GM18520 (cell line): ENCODE measurements around the gene TTC22.
"Not testable (repeated sequence)": the region's sequence is repeated elsewhere in the genome, so short reads cannot be mapped to it uniquely, and the experiment has no call there.

ENCODE experiments used
- ATAC-seq: cut with Tn5 transposase; IDR thresholded peaks from one replicate; pipeline ENCODE4 v1.9.1; 2021; ENCODE audit not compliant: unreplicated experiment

The TTC22 gene

DNA sequence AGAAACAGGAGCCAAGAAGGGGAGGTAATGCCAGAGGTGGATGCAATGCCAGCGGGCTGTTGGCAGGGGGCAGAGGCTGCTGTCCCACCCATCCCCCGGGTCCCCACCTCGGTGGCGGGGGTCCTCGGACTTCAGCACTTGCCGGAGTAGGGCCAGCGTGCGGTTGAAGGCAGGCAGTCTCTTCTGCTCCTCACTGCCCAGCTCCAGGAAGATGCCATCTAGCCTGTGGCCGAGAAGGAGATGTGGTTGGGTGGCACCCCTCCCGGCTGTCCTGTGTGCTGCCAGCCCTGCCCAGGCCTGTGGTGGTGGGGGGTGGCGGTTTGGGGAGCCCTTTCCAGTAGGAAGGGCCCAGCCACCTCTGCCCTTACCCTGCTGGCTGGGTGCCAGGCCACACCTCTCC, 13.5 kb downstream of the TTC22 start:
- ATAC-seq = no peak

DNA sequence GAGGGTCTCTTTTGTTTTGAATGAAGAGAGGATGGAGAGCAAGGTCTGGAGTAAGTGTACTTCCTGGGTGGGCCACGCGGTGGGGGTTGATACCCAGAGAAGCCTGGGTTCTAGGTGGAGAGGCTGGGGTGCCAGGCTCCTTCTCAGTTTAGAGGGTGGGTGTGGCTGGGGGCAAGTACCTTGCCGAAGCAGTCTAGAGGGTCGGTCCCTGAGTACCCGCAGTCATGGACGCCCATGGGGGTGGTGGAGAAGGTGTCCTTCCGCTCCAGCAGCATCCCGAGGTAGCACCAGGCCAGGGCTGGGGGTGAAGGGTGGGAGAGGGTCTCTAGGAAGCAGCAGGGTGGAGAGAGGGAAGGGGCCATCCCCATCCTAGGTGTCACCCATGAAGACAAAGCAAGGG, 14.3 kb downstream of the TTC22 start:
- ATAC-seq = no peak

DNA sequence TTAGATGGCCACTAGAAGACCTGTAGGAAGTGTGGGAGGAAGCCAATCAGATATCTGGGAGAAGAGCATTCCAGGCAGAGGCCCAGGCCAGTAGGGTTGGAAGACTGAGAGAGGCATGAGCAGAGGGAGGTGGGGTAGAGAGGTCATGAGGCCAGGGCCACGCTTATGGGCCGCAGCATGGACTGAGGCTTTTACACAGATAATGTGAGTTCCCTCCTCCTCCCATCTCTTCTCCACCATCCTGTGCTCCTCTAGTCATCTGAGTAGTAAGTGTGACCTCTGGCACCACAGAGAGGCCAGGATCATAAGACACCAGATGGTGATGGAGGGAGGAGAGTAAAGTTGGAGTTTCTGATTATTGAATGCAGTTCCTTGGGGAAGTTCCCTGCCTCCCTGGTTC, 17.1 kb downstream of the TTC22 start:
- ATAC-seq = no peak

DNA sequence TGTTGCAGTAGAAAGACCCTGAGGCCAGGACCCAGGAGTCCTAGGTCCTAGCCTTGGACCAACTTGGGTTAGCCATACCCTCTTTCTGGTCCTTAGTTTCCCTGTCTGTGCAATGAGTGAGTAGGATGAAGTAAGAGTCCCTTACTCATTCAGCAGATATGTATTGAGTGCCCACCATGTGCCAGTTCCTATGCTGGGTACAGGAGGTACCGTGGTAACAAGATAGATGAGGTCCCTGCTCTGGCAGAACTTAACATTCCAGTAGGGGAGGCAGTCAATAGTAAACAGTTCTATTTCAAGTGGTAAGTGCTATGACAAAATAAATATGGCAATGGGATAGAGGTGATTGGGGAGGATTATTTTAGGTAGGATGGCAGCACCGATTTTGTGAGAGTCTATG, 18.5 kb downstream of the TTC22 start:
- no peak for ATAC-seq

DNA sequence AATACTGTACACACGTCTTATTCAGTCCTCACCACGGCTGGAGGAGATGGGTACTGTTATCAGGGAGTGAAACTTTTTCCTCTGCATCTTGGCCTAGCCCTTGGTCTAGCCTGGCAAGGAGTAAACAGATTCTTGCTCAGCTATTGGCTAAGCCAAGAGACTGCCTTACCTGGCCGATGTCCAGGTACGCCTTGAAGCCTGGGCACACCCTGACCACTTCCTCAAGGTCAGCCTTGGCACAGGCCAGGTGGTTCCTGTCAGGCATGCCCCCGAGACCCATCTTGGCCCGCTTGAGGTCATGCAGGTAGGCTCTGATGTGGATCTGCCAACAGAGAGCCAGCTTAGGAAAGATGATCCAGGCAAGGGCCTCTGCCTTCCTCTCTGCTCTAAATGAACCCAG, 19.0 kb downstream of the TTC22 start:
- no peak for ATAC-seq

DNA sequence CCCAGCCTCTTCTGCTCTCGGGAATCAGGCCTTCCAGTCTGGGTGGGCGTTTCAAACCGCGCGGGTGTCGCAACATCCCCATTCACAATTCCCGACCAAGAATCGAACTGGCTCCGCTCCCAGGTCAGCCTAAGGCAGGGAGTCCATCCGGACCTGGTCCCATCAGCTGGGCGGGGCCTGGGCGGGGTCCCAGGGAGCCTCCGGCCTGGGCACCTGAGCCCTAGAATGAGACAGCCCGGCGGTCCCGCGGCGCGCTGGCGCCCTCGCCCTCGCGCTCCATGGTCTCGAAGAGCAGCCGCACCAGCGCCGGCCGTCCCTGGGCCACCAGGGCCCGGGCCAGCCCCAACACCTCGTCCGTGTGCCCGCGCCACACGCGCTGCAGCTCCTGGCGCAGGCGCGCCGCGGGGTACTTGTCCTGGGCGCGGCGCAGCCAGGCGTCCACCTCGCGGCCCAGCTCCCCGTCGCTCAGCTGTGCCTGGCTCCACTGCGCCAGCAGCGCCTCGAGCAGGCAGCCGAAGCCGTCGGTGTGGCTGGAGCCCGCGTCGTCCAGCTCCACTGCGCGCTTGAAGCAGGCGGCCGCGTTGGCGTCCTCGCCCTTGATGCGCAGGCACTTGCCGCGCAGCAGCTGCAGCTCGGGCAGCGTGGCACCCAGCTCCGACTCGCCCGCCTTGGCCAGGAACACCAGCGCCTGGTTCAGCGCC, 19.9 kb downstream of the TTC22 start:
- no peak for ATAC-seq

DNA sequence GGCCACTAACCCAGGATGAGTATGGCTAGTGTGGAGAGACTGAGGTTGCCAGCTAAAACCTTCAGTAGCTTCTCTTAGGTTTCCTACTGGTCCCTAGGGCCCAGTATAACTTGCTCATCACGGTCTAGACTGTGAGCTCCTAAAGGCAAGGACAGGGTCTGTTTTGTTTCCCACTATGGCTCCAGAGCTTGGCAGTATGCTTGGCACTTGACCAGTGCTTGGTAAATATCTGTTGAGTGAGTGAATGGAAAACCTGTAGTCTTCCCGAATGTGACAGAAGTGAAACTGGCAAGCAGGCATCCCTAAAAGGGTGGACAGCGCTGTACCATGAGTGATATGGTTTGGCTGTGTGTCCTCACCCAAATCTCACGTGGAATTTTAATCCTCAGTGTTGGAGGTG, 23.7 kb downstream of the TTC22 start:
- ATAC-seq = no peak

DNA sequence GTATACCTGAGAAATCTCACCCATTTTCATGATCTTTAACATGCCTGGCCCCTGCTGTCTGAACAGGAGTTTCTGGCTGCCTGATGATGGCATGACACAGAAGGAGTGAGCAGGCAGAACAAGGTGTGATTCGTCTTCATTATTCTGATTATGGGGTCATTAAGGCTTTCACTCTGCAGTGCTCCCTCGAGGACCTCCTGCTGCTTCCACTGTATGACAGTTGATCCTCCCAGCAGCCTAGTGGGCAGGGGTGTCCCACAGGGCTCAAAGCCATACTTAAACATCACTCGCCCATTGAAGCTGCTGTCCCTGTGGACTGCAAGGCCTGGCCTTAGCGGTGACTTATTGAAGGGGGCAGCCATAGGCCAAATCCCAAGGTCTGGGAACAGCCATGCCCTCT, 24.1 kb downstream of the TTC22 start:
- ATAC-seq = no peak

DNA sequence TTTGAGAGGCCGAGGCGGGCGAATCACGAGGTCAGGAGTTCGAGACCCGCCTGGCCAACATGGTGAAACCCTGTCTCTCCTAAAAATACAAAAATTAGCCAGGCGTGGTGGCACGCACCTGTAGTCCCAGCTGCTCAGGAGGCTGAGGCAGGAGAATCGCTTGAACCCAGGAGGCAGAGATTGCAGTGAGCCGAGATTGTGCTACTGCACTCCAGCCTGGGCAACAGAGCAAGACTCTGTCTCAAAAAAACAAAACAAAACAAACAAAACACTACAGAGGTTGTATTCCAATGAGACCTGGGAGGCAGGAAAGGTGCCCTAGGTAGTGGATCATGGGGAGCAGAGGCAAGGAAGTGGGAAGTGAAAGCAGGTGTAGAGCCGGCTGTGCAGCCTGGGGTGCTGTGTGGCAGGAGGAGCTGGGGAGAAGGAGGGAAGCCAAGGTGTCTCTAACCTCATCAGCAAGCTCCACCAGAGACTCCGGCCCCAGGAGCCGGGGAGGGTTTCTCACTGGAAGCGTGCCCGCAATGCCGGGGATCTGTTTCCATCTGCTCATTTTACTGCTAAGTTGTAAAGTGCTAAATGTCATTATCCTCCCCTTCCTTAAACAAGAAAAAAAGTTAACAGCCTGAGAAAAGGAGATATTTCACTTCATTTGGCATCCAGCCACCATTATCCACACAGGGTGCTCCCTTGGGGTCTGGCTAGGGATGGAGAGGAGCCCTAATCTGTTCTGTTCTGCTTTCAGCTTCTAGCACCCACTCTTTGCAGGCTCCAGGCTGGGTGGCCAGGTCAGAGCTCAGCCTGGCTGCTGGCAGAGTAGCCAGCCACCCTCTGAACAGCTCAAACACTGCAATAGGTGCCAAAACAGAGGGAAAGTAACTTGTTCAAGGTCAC, 25.0 kb downstream of the TTC22 start:
- ATAC-seq = not testable (repeated sequence)

DNA sequence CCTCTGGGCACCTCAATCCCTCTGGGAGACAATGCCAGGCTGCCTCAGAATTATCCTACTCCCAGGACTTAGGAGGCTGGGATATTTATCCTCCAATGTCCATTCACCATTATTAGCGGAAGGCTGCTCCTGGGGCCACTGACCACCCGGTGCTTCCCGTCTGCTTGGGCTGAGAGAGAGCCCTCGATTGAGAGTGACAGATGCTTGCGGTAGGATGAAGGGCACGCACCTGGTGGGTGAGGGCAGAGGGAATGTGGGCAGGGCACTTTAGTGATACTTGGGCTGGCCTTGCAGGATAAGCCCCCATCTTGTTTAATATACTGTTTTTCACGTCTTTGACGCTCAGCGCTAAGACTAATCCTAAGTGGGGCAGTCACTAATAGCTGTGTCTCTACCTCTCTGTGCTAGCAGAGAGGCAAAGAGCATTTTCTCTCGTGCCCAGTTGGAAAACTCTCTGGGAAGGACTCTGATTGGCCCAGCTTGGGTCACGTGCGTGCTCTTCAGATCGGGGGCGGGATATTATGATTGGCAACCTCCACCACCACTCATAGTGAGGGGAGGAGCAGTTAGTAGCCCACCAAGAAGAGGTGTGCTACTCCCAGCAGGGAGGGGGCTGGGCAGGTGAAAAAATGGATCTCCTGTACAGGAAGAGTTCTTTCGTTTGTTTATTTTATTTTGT, 26.2 kb downstream of the TTC22 start:
- no peak for ATAC-seq

DNA sequence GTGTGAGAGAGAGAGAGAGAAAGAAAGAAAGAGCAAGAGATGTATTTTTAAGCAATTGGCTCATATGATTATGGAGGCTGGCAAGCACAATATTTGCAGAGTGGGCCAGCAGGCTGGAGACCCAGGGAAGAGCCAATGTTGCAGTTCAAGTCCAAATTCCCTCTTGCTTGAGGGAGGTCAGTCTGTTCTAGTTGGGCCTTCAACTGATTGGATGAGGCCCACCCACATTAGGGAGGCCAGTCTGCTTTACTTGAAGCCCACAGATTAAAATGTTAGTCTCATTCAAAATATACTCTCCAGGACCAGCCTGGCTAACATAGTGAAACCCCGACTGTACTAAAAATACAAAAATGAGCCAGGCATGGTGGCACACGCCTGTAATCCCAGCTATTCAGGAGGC, 28.2 kb downstream of the TTC22 start:
- ATAC-seq = no peak

DNA sequence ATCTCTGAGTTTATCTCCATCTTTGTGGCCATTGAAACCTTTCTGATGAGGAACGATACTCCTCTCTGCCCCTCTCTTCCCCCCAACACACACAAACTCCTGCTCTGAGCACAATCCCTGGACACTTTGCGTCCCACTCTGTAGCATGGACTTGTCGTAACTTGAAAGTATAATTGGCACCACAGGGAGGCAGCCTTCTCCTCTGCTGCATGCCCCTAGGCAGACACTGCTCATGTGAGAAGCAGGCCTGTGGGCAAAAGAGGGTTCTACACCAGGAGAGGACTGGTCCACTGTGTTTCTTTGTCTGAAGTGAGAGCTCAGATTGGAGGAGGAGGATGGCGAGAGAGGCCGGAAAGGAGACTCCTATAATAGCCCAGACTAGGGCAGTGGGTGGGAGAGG, 33.0 kb downstream of the TTC22 start:
- ATAC-seq = no peak

DNA sequence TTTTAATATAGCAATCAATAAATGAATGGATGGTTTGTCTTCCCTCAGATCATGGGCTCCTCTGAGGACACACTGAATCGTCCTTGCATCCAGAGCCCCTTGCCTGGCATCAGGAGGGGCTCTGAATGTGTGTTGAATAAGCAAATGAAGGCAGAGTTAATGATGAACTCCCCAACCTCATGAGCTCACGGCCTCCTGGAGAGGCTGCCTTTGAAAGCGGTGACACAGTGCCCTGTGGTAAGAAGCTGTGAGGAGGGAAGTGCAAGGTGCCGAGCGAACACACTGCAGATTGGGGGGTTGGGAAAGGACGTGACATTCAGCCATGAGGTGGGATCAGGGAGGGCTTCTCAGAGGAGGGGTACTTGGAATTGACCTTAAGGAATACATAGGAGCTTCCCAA, 33.6 kb downstream of the TTC22 start:
- no peak for ATAC-seq

DNA sequence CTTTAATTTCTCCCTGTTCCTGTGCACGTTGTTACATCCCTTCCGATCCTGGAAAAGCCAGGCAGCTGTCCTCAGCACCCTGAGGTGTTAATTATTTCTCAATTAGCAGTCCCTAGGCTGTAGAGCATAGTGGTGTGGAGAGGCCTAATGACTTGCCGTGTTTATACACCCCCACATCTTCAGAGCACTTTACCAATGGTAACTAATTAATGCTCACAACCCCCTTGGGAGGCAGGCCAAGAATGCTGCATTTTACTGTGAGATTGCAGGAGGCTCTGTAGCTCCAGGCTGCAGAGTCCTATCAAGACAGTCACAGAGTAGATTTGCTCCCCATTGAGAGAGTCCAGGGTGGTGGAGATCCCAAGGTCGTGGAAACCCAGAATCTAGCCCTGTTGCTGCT, 34.4 kb downstream of the TTC22 start:
- no peak for ATAC-seq

DNA sequence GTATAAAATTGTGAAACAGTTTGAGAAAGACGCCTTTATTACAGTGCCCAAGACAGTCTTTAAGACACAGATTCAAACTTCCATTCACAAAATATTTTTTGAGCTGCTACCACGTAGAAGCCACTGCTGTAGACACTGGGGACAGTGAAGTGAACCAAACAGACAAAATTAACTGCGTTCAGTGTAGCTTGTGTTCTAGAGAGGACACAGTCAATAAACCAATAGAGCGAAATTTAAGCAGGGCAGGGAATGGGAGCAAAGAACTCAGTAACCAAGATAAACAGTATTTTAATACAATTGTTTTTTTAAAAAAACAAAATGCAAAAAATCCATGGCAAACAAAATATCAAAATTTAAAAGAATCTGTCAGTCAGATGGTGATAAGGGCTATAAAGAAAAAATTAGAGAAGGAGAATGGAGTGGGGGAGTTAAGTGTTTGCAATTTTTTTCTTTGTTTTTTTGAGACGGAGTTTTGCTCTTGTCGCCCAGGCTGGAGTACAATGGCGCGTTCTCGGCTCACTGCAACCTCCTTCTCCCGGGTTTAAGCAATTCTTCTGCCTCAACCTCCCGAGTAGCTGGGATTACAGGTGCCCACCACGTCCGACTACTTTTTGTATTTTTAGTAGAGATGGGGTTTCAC, 36.1 kb downstream of the TTC22 start:
- ATAC-seq = peak; percentile 3

DNA sequence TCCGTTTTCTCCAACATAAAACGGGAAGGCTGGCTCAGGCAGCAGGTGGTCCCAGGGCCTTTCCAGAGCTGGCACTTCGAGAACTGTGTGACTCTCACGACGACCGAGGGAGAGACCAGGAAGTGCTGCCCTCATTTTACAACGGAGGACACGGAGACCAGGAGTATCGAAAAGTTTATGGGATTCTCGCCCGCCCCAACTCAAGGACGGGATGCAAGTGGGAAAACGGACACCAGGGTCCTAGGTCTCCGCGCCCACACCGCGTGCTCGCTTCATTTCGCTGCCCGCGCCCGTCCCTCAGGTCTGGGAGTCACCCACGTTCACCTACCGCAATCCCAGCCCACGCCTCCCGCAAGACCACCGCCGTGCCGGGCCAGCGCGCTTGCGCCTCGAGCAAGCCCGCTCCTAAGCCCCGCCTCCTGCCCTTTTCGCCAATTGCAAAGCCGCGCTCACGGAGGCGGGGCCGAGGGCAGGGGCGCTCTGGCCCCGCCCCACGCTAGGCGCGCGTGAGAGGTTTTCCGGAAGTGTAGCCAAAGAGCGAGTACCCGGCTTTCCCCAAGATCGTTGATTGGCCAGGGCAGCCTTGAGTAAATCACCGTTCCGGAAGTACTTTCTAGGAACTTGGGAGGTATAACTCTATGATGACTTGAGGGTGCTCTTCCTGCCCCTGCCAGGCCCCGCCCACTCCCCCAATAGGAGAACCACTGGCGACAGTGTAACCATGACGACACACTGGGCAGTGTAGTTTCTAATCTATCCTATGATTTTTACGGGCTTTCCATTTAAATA, 36.8 kb downstream of the TTC22 start, which contains the start of gene PARS2:
Gene PARS2 (minus strand): TSS at position 391 of the 789 bp plus-strand sequence. CDS start 5,362 bp downstream, outside the sequence.
- ATAC-seq = peak; percentile 95

DNA sequence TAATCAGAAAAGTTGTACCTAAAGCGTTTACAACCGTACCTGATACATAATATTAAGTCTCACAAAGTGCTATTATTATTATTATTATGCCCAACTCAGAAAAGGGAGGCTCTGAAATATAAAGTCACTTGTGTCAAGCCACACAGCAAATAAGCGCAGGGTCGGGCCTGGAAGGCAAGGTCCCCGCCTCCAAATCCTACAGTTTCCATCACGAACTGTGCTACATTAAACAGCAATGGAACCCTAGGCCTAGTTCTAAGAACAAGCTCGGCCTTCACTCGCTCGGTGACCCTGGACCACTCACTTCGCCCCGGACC, 37.3 kb downstream of the TTC22 start:
- no peak for ATAC-seq

DNA sequence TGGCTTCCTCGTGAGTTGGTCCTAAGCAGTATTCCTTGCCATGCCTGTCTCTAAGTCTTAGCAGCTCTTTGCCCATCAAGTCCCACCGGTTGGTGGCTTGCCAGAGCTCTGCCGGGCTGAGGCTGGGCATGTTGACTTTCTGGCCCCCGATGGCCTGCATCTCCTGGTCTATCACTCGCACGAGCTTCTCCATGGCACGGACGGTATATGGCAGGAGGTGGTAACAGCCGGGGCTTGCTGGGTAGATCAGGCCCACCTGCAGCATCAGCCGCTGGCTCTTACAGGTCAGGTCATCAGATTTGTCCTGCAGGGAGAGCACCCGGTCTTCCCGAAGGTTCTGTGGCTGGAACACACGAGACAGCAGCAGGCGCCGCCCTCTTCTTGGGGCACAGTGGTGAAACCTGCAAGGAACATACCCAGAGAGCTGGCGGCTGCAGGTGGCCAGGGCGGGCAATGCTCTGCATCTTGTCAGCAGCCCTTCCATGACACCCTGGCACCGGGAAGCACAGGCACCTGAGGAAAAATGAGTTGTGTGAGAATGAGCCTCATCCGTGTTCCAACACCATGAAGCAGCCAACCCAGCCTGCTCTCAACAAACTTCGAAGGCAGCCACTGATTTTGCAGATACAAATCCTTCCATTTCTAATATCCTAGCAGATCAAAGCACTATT, 42.3 kb downstream of the TTC22 start:
- ATAC-seq = no peak

DNA sequence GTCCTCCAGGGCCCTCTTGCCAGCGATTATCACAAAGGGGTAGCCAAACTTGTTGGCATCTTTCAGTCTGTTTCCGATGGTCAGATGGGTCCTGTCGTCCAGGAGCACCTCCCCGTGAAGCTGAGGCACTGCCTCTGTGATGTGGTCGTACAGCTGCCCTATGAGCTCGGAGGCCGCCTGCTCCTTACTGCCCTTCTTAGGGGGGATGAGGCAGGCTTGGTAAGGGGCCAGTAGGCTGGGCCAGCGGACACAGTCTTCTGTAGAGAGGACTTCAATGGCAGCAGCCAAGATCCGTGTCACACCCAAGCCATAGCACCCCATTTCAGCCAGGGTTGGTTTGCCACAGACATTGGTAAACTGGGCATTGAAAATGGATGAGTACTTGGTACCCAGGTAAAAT, 43.3 kb downstream of the TTC22 start:
- ATAC-seq = no peak
